ENCODE measurements around the gene CDH4. TPM values are rescaled to one million over a fixed set of nuclear protein-coding genes. Genes with fewer than 3 reads are reported as not detected.

CDH4 gene
- total RNA-seq, 2 donors from 2014 or later: 0.29 to 0.45 TPM

DNA sequence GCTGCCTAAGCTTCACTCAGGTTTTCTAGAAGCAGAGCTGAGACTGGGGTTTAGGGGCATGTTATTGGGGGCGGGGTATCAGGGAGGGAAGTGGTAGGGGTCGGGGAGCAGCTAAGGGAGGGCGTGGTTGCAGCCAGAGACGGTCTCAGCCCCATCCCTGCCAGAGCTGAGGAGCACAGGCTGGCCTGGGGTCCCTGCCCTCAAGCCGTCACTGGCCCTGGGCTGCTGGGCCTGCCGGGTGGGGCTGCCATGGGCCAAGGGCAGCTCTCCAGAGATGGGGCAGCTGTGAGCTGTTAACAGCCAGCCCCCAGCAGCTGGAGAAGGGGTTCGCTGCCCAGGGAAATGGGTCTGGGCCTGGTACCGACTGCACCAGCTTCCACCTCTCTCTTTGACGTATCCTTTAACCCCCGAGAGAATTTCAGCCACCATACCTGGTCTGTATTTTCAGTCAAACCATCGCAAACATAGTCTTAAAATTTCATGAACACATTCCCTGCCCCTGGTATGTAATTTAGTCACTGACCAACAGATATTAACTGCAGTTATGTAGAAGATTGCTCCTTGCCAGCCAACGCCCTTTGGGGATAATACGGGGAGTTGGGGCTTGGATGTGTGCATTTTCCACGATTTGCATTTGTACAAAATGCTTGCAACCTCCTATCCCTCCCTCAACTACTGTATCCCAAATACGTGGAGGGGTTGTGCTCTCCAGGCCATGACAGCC, 560.2 kb downstream of the CDH4 start:
- H3K4me3 Mint-ChIP-seq: no peak overlapping the region

DNA sequence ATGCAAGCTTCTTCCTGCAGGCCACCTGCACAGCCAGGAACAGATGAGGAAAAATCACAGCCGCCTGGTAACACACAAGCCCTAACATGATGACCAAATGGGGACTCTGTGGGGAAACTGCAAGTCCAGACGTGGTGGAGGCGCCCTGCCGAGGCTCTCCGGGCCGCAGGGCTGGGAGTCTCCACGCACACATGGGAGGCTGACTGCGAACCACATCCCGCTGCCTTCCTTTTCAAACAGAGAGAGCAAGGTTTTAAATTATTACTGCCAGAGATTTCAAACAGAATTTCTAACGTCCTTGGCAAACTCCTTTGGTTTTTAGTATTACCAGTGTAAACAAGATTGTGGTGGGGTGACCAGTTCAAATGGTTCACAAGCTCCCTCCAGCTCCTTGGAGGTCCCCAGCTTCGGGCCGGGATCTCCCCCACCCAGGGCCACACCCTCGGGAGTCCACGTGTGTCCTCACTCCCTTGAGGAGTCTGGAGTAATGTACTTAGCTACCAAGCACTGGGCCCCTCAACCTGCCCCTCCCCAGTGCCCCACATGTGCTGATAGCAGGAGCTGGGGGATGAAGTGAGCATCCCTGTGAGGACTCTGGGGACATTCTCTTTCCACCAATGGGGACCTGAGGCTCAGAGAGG, 560.9 kb downstream of the CDH4 start:
- Mint-ChIP-seq H3K36me3 (ENCODE audit: low read depth) (no peaks in the 10 kb centered on the region), H3K4me3 (no peak overlapping the region), H3K9me3 (no peaks in the 10 kb centered on the region), H3K27ac (no peak overlapping the region), H3K27me3 (no peaks in the 10 kb centered on the region), H3K4me1 (no peaks in the 10 kb centered on the region)
- ATAC-seq (replicated peaks): no peak

More for the DNA sequence above, 560.2 kb downstream of the CDH4 start:
- H3K36me3 Mint-ChIP-seq (ENCODE audit: low read depth): no peaks in the 10 kb centered on the region
- no peaks in the 10 kb centered on the region for H3K9me3 Mint-ChIP-seq
- H3K27ac Mint-ChIP-seq: no peak overlapping the region
- ATAC-seq (replicated peaks): no peak
- H3K27me3 Mint-ChIP-seq: no peaks in the 10 kb centered on the region
- H3K4me1 Mint-ChIP-seq: no peaks in the 10 kb centered on the region

DNA sequence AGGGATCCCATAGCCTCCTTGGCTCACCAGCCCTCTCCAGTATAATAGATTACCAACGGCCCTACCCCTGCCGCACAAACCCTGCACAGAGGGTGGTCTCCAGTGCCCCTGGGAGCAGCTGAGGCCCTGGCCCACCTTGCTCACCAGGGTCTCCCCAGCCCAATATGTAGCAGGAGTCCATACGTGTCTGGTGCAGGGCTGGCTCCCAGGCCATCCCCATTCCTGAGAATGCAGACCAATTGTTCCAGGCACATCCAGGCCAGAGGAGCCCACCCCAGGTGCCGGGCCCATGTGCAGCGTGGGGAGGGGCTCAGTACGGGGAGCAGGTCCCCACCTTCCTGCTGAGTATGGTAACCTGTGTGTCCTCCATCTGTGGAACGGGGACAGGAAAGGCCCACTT, 561.7 kb downstream of the CDH4 start:
- no peaks in the 10 kb centered on the region for H3K27me3 Mint-ChIP-seq
- H3K27ac Mint-ChIP-seq: no peak overlapping the region
- H3K36me3 Mint-ChIP-seq (ENCODE audit: low read depth): no peaks in the 10 kb centered on the region
- ATAC-seq (replicated peaks): no peak
- H3K4me1 Mint-ChIP-seq: no peaks in the 10 kb centered on the region
- no peak overlapping the region for H3K4me3 Mint-ChIP-seq
- no peaks in the 10 kb centered on the region for H3K9me3 Mint-ChIP-seq

DNA sequence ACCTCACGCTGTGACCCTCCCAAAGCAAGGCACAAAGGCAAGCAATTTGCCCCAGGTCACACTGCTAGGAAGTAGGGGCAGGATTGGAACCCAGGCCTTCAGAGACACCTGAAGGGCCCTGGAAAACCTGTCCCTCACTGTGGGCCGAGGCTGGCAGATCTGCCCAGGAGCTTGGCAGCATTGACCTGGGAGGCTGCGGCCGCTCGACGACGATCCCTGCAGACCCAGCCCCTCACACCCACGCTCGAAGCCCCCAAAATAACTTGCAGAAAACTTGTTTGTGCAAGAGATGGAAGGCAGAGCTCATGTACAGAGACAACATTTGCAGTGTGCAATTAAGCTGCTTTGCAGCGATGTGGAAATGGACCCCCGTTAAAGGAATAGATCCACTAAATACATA, 562.2 kb downstream of the CDH4 start:
- no peak for ATAC-seq (replicated peaks)
- H3K9me3 Mint-ChIP-seq: no peaks in the 10 kb centered on the region
- H3K4me1 Mint-ChIP-seq: no peaks in the 10 kb centered on the region
- H3K27me3 Mint-ChIP-seq: no peaks in the 10 kb centered on the region
- no peak overlapping the region for H3K4me3 Mint-ChIP-seq
- H3K27ac Mint-ChIP-seq: no peak overlapping the region
- no peaks in the 10 kb centered on the region for H3K36me3 Mint-ChIP-seq (ENCODE audit: low read depth)

DNA sequence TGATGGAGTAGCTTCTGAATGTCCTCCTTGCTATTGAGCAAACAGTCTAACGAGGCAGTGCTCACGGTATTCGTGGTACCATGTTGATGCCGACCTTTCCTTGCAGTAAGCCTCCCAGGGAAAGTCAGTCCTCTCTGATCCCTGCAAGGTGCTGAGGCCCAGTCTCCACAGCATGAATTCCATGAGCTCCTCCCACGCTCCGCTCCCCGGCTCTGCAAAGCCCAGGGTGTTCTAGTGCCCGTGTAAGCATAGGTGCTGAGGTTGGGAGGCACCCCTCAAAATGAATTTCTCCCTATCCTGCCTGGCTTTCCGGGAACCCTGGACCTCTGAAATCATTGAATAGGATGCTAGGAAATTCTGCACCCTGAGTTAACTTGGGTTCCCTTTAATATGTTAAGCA, 562.7 kb downstream of the CDH4 start:
- Mint-ChIP-seq H3K9me3 (no peaks in the 10 kb centered on the region), H3K4me3 (no peak overlapping the region), H3K27ac (no peak overlapping the region), H3K36me3 (ENCODE audit: low read depth) (no peaks in the 10 kb centered on the region), H3K27me3 (no peaks in the 10 kb centered on the region), H3K4me1 (no peaks in the 10 kb centered on the region)
- no peak for ATAC-seq (replicated peaks)

DNA sequence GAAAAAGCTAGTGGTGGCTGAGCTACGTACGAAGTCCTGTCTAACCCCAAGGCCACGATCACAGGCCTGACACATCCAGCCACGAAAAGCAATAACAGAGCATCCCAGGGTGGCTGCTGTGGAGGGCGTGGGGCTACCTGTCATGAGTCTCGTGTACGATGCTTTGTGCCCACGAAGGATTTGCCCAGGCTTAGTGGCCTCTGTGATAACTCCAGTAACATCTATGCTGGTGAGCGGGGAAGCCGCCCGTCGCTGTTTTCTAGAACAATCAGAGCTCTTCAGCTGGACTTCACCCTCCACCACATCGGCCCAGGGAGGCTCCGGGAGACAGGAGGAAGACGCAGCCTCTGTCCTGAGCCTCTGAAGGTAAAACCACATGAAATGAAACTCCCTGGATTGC, 563.1 kb downstream of the CDH4 start:
- Mint-ChIP-seq H3K36me3 (ENCODE audit: low read depth) (no peaks in the 10 kb centered on the region), H3K27ac (no peak overlapping the region), H3K9me3 (no peaks in the 10 kb centered on the region), H3K4me3 (no peak overlapping the region), H3K27me3 (no peaks in the 10 kb centered on the region), H3K4me1 (no peaks in the 10 kb centered on the region)
- ATAC-seq (replicated peaks): no peak

DNA sequence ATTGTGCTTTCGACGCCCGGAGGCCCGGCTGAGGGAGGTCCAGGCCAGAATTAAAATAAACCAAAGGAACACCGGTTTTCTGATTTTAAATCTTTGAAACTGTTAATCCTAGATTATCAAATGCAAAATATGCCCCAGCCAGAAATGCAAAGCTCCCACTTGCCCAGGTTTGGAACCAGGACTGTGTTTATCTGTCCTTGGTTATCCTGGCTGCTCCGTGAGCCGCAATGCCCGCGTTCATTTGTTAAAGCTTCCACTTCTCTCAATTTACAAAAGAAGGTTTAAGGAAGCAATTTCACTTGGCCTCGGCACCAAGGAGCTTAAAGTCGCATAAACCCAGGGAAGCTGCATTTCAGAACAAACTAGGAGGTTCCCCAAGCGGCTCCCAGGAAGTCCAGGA, 563.6 kb downstream of the CDH4 start:
- no peak overlapping the region for H3K4me3 Mint-ChIP-seq
- ATAC-seq (replicated peaks): no peak
- no peaks in the 10 kb centered on the region for H3K36me3 Mint-ChIP-seq (ENCODE audit: low read depth)

DNA sequence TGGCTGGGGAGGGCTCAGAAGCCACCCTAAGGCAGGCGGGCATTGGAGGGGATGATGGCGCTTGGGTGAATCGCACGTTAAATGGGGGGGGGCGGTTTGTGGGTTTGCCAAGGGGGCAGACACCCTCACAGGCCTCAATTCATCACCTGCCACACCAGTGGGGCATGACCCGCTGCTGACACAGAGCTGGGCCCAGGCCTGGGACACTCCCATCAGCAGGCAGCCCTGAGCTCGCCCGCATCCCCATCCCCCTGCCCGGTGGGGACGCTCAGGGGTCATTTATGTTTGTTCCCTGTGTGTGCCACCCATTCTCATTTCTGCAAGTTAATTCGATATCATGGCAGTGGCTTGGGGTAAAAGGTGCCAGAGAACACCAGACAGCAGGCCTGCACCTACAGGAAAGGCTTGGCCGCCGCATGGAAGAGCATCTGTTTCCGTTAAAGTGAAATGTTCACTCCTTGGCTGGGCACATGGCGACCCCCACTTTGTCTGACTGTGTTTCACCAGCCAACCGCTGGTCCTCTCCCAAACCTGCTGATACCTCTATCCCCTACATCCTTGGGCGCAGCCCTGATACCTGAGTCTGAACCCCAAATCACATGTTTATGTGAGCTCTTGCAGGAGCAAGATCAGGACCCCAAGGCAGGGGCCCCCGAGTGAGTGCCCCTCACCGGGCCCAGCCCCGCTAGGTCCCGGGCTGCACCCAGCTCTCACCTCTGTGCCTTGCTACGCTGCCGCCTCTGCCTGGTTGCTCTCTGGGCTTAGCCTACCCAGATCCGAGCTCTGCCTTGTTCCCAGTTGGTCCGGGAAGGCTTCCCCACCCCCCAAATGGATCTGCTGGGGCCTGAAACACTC, 564.8 kb downstream of the CDH4 start:
- Mint-ChIP-seq H3K27me3 (no peaks in the 10 kb centered on the region), H3K4me1 (no peaks in the 10 kb centered on the region), H3K27ac (no peak overlapping the region), H3K36me3 (ENCODE audit: low read depth) (no peaks in the 10 kb centered on the region), H3K4me3 (no peak overlapping the region), H3K9me3 (no peaks in the 10 kb centered on the region)
- no peak for ATAC-seq (replicated peaks)

More for the DNA sequence above, 563.6 kb downstream of the CDH4 start:
- no peaks in the 10 kb centered on the region for H3K4me1 Mint-ChIP-seq
- no peaks in the 10 kb centered on the region for H3K9me3 Mint-ChIP-seq
- H3K27me3 Mint-ChIP-seq: no peaks in the 10 kb centered on the region
- no peak overlapping the region for H3K27ac Mint-ChIP-seq

DNA sequence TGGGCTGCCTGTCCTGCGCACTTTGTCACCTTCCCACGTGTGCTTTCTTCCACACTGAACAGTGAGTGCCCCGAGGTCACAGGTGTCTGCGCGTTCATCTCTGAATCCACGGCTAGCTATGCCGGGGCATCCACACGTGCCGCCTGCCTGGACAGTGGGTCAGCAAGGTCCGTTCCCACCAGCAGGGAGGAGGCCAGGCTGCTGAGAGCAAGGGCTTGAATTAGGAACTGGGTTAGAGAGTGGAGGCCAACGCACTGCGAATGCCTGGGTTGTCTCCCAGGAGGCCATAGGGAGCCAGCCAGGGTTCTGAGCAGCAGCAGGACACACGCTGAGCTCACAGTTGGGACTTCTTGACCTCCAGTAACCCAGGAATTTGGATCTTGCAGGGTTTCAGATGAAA, 565.5 kb downstream of the CDH4 start:
- H3K4me3 Mint-ChIP-seq: no peak overlapping the region
- H3K9me3 Mint-ChIP-seq: no peaks in the 10 kb centered on the region

DNA sequence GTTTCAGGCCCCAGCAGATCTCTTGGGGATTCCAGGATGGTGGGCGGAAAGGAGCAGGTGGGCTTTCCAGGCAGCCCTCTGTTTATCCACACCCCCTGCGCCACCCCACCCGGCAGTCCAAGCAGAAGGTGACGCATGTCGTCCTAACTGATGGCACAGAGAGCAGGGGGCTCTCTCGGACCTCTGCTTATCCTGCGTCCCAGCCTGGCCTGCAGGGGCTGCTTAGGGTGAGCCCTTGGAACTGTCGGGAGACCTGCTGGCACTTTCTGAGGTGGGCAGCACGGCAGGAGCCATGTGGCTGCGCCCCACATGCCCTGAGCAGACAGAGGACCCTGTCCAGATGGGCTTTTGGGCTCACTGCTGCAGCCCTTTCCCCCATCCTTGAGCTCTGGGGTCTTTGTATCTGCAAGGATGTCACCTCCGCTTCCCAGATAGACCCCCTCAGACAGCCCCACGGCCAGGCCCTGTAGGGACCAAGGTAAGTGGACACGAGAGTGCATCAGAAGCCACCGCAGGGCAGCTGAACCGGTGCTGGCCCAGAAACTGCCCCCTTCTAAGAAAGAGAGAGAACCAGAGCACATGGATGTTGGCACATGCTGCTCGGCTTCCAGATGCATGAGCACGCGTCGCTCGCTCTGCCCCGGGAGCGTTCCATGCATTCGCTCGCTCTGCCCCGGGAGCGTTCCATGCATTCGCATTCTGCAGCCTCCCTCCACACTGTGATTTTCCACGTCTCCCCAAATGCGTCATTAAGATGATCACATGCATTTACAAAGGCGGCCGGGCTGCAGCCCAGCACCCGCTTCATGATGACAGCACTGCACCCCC, 566.9 kb downstream of the CDH4 start:
- no peaks in the 10 kb centered on the region for H3K9me3 Mint-ChIP-seq
- no peak overlapping the region for H3K27ac Mint-ChIP-seq
- no peaks in the 10 kb centered on the region for H3K27me3 Mint-ChIP-seq
- no peaks in the 10 kb centered on the region for H3K4me1 Mint-ChIP-seq
- H3K36me3 Mint-ChIP-seq (ENCODE audit: low read depth): no peaks in the 10 kb centered on the region
- no peak for ATAC-seq (replicated peaks)
- no peak overlapping the region for H3K4me3 Mint-ChIP-seq

More for the DNA sequence above, 565.5 kb downstream of the CDH4 start:
- no peak overlapping the region for H3K27ac Mint-ChIP-seq
- no peaks in the 10 kb centered on the region for H3K4me1 Mint-ChIP-seq
- H3K27me3 Mint-ChIP-seq: no peaks in the 10 kb centered on the region
- ATAC-seq (replicated peaks): no peak
- H3K36me3 Mint-ChIP-seq (ENCODE audit: low read depth): no peaks in the 10 kb centered on the region

DNA sequence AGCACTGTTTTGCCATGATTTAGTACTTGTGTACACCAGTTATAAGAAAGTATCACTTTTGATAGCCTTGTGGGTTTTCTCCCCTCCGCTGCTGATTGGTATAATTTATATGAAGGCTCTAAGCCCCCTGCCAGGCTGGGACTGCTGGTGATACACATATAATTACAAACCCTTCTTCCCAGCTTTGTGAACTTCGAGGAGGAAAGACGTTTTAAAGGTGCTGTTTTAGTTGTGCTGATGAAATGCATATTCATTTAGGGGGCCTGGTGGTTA, 567.4 kb downstream of the CDH4 start:
- no peaks in the 10 kb centered on the region for H3K27me3 Mint-ChIP-seq
- H3K9me3 Mint-ChIP-seq: no peaks in the 10 kb centered on the region
- H3K27ac Mint-ChIP-seq: no peak overlapping the region
- no peak for ATAC-seq (replicated peaks)
- H3K4me1 Mint-ChIP-seq: no peaks in the 10 kb centered on the region
- no peak overlapping the region for H3K4me3 Mint-ChIP-seq
- no peaks in the 10 kb centered on the region for H3K36me3 Mint-ChIP-seq (ENCODE audit: low read depth)

DNA sequence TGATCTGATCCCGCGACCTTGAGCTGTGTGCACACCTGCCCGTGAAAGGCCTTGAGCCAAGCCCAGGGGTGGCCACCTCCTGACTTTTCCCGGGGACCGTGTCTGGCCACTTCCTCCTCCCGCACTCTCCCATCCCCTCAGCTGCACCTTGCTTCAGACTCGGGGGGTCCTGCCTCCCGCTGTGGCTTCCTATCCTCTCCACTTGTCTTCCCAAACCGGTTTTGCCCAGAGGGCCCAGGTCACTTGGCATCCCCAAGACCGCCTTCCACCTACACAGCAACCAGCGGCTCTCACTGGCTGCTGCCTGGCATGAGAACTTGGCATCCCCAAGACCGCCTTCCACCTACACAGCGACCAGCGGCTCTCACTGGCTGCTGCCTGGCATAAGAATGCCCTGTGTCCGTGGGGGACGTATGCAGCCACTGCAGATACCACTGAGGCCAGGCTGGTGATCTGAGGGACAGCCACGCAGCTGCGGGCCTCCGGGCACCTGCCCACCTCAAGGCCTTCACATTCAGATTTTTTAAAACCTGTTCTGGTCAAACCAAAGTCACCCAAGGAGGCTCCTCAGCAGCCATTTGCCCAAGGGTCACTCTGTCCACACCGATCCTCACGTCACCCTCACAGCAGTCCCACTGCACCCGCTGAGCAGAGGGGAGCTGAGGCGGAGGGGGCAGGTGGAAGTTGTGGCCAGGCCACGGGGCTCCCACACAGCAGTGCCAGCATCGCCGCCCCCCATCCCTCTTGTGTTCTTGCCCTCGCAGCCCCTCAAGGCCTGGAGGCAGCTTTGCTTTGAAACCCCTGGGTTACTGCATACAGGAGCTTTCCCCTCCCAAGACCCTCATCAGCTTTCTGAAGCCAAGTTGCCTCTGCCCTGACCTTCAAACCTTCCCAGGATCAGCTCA, 568.1 kb downstream of the CDH4 start:
- H3K4me1 Mint-ChIP-seq: no peaks in the 10 kb centered on the region
- no peak for ATAC-seq (replicated peaks)
- no peaks in the 10 kb centered on the region for H3K9me3 Mint-ChIP-seq
- no peaks in the 10 kb centered on the region for H3K36me3 Mint-ChIP-seq (ENCODE audit: low read depth)
- no peak overlapping the region for H3K27ac Mint-ChIP-seq
- no peak overlapping the region for H3K4me3 Mint-ChIP-seq
- H3K27me3 Mint-ChIP-seq: no peaks in the 10 kb centered on the region

DNA sequence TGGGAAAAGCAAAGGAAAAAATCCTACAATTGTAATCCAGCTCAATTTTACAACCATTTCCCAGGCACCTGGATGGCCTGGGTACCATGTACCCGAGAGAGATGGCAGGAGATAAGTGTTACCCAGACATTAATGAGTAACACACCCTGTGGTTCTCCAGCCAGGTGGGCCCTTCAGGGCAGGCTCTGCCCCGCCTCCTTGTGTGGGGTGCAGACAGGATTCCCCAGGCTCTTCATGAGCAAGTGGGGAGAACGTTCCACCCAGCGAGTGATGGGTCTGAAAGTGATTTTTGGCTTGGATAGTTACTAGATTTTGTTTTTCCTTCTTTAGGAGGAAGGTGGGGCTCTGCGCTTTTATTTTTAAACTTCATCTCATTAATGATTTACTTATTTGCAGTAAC, 569.7 kb downstream of the CDH4 start:
- H3K36me3 Mint-ChIP-seq (ENCODE audit: low read depth): no peaks in the 10 kb centered on the region
- no peaks in the 10 kb centered on the region for H3K27me3 Mint-ChIP-seq
- no peak overlapping the region for H3K27ac Mint-ChIP-seq
- H3K4me1 Mint-ChIP-seq: no peaks in the 10 kb centered on the region
- no peak for ATAC-seq (replicated peaks)
- H3K9me3 Mint-ChIP-seq: no peaks in the 10 kb centered on the region
- no peak overlapping the region for H3K4me3 Mint-ChIP-seq

DNA sequence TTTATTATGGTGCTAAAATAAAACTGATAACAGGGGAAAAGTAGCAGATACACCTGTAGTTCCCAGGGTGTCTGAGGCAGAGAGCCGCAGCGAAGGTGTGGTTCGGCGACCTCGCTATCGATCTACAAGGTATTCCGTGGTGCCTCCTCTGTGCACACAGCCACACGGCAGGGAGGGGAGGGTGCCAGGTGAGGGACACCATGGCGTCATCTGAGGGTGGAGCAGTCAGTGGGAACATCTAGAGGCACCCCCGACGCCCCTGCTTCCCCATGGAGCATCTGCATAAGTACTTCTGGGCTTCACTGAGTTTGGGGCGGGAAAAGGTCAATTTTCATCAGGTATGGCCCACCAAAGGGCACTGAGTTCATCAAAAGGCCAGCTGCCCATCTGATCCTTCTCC, 570.3 kb downstream of the CDH4 start:
- Mint-ChIP-seq H3K36me3 (ENCODE audit: low read depth) (no peaks in the 10 kb centered on the region), H3K4me1 (no peaks in the 10 kb centered on the region), H3K27ac (no peak overlapping the region), H3K9me3 (no peaks in the 10 kb centered on the region), H3K27me3 (no peaks in the 10 kb centered on the region), H3K4me3 (no peak overlapping the region)
- no peak for ATAC-seq (replicated peaks)
